ENCODE results near the gene ZNF462.

ZNF462 gene

DNA sequence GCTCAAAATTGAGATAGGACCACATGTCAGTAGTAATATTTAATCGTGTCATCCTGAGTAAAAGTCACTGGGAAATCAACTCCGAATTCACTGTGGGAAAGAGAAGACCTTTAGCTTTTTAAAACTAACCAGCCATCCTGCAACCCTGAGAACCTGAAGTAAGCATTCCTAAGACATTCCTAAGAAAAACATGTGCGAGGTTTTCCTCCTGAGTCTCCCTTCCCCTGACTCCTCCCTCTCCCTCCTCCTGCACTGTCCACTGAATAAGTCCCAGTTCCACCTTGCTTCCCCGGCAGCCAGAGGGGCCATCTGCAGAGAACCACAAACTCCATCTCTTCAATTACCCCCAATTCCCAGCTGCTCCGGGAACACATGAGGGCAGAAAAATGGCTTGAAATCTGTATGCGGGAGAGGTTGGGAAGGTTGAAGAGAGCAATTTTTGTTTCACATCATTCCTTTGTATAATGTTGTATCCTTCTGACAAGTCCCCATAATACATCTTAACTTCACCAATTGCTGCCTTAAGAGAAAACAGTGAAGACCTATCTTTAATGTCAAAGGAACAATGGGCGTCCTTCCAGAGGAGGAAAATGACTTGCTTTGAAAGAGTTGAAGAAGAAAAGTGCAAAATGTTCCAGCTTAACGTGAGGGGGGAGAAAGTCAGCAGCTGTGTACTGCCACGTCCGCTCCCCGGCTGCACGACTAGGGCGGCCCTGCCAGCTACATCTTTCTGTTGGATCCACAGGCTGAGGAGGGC, 186.3 kb downstream of the ZNF462 start:
- CTCF ChIA-PET: no interaction called here
- POLR2A ChIA-PET: no interaction called here

DNA sequence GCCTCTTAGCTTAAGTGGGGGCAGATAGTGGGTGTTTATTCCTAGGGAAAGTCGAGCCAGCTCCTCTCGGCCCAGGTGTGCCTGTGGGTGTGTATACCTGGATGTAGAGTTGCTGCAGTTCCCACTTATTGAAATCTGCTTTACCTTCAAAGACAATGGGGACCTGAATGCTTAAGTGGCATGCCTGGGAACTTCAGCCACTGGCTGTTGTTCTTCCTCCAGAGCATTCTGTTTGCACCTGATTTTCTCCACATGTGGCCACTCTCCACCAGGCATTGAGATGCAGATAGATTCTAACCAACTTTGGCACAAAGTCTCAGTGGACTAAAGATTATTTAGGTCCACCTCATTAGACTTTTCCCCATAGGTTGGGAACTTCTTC, 186.8 kb downstream of the ZNF462 start:
- DNase-seq (ENCODE audit: low read depth, low spot score): no peak
- TF ChIP-seq, protein P1, sequence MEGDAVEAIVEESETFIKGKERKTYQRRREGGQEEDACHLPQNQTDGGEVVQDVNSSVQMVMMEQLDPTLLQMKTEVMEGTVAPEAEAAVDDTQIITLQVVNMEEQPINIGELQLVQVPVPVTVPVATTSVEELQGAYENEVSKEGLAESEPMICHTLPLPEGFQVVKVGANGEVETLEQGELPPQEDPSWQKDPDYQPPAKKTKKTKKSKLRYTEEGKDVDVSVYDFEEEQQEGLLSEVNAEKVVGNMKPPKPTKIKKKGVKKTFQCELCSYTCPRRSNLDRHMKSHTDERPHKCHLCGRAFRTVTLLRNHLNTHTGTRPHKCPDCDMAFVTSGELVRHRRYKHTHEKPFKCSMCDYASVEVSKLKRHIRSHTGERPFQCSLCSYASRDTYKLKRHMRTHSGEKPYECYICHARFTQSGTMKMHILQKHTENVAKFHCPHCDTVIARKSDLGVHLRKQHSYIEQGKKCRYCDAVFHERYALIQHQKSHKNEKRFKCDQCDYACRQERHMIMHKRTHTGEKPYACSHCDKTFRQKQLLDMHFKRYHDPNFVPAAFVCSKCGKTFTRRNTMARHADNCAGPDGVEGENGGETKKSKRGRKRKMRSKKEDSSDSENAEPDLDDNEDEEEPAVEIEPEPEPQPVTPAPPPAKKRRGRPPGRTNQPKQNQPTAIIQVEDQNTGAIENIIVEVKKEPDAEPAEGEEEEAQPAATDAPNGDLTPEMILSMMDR (IDR thresholded peaks at IDR 0.05; ENCODE audit: insufficient read depth, low read length, missing control alignments): no peak
- H3K4me3 ChIP-seq (ENCODE audit: low read depth, low read length): no peak overlapping the region
- POLR2A ChIA-PET: no interaction called here
- CTCF ChIA-PET: no interaction called here

More for the DNA sequence above, 186.3 kb downstream of the ZNF462 start:
- TF ChIP-seq, protein P1 (IDR thresholded peaks at IDR 0.05; ENCODE audit: insufficient read depth, low read length, missing control alignments): no peak
- no peak for DNase-seq (ENCODE audit: low read depth, low spot score)
- H3K4me3 ChIP-seq (ENCODE audit: low read depth, low read length): no peak overlapping the region

DNA sequence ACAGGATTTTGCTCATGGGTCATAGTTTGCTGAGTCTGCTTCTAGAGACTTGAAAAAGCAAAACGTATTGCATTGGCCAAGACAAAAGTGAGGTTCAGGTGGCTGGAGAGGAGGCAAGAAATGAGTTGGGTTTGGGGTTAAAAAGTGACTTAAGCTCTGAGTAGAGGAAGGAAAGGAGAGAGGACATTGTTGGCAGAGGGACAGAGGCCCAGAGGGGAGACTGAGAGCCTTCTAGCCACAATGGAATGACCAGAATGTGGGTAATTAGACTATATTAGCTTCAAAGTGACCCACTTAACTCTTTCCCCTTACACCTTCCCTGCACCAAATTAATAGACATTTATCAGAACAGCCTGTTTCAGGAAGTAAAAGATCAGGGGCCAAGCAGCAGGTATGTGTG, 188.4 kb downstream of the ZNF462 start:
- ChIA-PET POLR2A (no interaction called here), CTCF (no interaction called here)
- TF ChIP-seq, protein P1 (IDR thresholded peaks at IDR 0.05; ENCODE audit: insufficient read depth, low read length, missing control alignments): no peak
- no peak overlapping the region for H3K4me3 ChIP-seq (ENCODE audit: low read depth, low read length)
- no peak for DNase-seq (ENCODE audit: low read depth, low spot score)

DNA sequence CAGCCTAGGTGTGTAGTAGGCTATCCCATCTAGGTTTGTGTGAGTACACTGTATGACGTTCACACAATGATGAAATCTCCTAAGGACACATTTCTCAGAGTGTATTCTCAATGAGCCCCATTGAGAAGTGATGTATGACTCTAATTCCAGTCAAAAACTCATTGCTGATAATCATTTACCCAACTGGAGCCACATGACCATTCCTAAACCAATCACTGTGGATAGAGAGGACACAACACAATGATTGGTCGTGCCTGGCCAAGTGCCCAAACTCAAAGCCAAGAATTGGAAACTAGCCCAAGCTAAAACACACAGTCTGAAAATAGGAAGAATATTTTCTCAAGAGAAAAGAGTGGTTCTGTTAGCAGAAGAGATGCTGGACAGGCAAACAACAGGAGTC, 191.2 kb downstream of the ZNF462 start:
- DNase-seq (ENCODE audit: low read depth, low spot score): no peak
- CTCF ChIA-PET: no interaction called here
- POLR2A ChIA-PET: no interaction called here
- H3K4me3 ChIP-seq (ENCODE audit: low read depth, low read length): no peak overlapping the region
- TF ChIP-seq, protein P1 (IDR thresholded peaks at IDR 0.05; ENCODE audit: insufficient read depth, low read length, missing control alignments): no peak

DNA sequence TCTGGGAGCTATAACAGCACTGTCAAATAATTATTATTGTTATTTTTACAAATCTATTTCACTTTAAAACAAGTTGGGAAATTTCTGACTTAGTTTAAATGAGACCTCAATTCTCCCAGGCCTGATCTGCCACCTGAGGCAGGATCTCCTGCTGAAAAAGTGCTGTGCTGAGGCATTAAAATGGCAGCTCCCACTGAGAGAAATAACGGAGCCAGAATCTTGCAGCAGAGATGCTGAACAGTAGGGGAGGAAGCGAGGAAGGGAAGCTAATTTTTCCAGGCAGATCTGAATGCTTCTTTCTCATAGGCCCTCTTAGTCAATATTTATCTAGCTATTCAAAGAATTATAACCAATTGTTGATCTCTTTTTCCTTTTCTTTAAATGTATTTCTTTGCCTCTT, 196.3 kb downstream of the ZNF462 start:
- TF ChIP-seq, protein P1 (IDR thresholded peaks at IDR 0.05; ENCODE audit: insufficient read depth, low read length, missing control alignments): no peak
- no peak overlapping the region for H3K4me3 ChIP-seq (ENCODE audit: low read depth, low read length)
- DNase-seq (ENCODE audit: low read depth, low spot score): no peak
- ChIA-PET POLR2A (no interaction called here), CTCF (no interaction called here)

DNA sequence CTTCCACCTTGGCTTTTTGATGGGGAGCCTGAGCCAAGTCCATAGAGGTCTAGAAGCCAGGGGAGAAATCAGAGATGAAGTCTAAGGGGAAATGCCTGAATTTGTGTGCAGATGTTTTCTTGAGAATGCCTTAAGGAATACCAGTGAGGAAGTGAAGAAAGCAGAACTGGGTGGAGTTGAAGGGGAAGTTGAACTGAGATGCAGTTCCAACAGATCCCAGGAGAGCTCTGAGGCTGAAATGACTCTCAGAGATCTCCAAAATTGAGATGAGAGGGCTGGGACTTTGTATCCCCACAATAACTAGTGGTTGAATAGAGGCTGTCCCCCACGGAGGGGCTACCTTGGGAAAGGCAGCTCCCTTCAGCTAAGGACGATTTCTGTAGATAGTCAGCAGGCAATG, 197.1 kb downstream of the ZNF462 start:
- CTCF ChIA-PET: no interaction called here
- H3K4me3 ChIP-seq (ENCODE audit: low read depth, low read length): no peak overlapping the region
- POLR2A ChIA-PET: no interaction called here
- TF ChIP-seq, protein P1 (IDR thresholded peaks at IDR 0.05; ENCODE audit: insufficient read depth, low read length, missing control alignments): no peak
- no peak for DNase-seq (ENCODE audit: low read depth, low spot score)
